ENCODE measurements around the gene OPA3.

The OPA3 gene

DNA sequence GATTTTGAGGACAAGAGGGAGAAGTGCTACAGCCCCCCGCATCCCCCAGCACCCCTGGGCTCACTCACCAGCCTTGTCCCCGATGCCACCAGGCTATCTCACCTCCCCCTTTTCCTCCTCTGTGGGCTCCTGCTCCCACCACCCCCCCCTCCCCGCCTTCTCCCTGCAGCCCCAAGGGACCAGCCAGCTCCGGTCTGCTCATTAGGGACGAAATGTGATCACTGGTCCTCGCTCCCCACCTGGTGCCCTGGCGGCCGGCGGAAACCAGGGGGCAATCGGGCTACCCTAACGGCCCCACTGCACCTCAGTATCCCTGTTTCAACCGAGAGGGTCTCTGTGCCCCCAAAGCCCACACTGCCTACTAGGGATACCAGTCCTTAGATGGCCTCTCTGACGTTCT lies 14.7 kb upstream of the OPA3 start:
- H3K79me2 ChIP-seq (ENCODE audit: insufficient read depth, low read length) = no peaks in the 10 kb centered on the region
- H3K4me3 ChIP-seq (ENCODE audit: low read depth, low read length, poor library complexity, severe bottlenecking) = no peak overlapping the region
- H3K36me3 ChIP-seq (ENCODE audit: insufficient read depth, low read length) = no peaks in the 10 kb centered on the region
- H3K4me1 ChIP-seq (ENCODE audit: insufficient read depth, low read length, severe bottlenecking) = no peaks in the 10 kb centered on the region
- H3K9me3 ChIP-seq (ENCODE audit: low read length) = no peaks in the 10 kb centered on the region
- H3K27me3 ChIP-seq (ENCODE audit: insufficient read depth, low read length) = 0 out of 2 replicates have a peak, but pooled peaks cover 3% of the 10 kb centered on the region
- no peaks in the 10 kb centered on the region for H4K20me1 ChIP-seq (ENCODE audit: insufficient read depth, low read length)
- TF ChIP-seq, protein P1, sequence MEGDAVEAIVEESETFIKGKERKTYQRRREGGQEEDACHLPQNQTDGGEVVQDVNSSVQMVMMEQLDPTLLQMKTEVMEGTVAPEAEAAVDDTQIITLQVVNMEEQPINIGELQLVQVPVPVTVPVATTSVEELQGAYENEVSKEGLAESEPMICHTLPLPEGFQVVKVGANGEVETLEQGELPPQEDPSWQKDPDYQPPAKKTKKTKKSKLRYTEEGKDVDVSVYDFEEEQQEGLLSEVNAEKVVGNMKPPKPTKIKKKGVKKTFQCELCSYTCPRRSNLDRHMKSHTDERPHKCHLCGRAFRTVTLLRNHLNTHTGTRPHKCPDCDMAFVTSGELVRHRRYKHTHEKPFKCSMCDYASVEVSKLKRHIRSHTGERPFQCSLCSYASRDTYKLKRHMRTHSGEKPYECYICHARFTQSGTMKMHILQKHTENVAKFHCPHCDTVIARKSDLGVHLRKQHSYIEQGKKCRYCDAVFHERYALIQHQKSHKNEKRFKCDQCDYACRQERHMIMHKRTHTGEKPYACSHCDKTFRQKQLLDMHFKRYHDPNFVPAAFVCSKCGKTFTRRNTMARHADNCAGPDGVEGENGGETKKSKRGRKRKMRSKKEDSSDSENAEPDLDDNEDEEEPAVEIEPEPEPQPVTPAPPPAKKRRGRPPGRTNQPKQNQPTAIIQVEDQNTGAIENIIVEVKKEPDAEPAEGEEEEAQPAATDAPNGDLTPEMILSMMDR (IDR thresholded peaks at IDR 0.05; ENCODE audit: low read length) = no peak
- no peak for TF ChIP-seq EZH2 (IDR thresholded peaks at IDR 0.05; ENCODE audit: borderline replicate concordance, low read length)
- no peak overlapping the region for H2AFZ ChIP-seq (ENCODE audit: low read length)
- H3K4me2 ChIP-seq (ENCODE audit: low read length) = no peak overlapping the region
- no peak overlapping the region for H3K27ac ChIP-seq (ENCODE audit: low read depth, low read length, poor library complexity, severe bottlenecking)
- H3K9ac ChIP-seq (ENCODE audit: low read length) = no peak overlapping the region
- H3F3A ChIP-seq (ENCODE audit: insufficient read depth, low read length) = no peaks in the 10 kb centered on the region
- H3K9me2 ChIP-seq (ENCODE audit: low read depth, low read length) = no peaks in the 10 kb centered on the region

DNA sequence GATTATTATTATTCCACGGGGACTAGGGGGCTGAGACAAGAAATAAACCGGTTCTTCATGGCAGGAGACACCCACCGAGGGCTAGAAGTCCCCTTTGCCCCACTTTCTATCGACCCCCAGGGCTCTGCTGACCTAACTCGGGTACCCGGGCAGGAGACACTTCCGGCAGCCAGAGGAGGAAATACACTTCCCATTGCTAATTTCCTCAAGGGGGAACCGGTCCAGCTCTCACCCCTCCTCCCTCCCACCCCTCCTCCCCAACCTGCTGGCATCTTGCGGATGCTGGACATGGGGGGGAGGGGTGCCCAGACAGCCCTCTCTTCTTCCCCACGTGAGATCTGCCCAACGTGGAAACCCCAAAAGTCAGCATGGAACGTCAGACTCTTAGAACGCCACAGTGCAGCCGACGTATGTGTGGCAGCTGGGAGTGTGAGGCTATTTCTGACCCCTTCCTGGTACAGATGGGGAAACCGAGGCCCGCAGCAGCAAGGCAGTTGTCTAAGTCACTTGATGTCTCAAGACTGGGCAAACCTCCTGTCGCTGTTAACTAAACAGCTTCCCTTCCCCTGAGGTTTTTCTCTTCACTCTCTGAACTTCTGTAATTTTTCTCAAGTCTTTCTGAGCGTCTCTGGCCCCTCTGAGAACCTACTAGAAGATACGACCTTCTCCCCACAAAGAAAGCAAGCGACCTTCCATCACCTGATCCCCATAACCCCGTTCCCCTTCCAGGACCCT lies 13.8 kb upstream of the OPA3 start:
- no peak overlapping the region for H3K4me3 ChIP-seq (ENCODE audit: low read depth, low read length, poor library complexity, severe bottlenecking)
- no peaks in the 10 kb centered on the region for H3K4me1 ChIP-seq (ENCODE audit: insufficient read depth, low read length, severe bottlenecking)
- H3F3A ChIP-seq (ENCODE audit: insufficient read depth, low read length) = no peaks in the 10 kb centered on the region
- 0 out of 2 replicates have a peak, but pooled peaks cover 3% of the 10 kb centered on the region for H3K27me3 ChIP-seq (ENCODE audit: insufficient read depth, low read length)
- H2AFZ ChIP-seq (ENCODE audit: low read length) = no peak overlapping the region
- H4K20me1 ChIP-seq (ENCODE audit: insufficient read depth, low read length) = no peaks in the 10 kb centered on the region
- H3K9me2 ChIP-seq (ENCODE audit: low read depth, low read length) = no peaks in the 10 kb centered on the region
- H3K27ac ChIP-seq (ENCODE audit: low read depth, low read length, poor library complexity, severe bottlenecking) = no peak overlapping the region
- H3K36me3 ChIP-seq (ENCODE audit: insufficient read depth, low read length) = no peaks in the 10 kb centered on the region
- no peak overlapping the region for H3K4me2 ChIP-seq (ENCODE audit: low read length)
- no peaks in the 10 kb centered on the region for H3K9me3 ChIP-seq (ENCODE audit: low read length)
- TF ChIP-seq, protein P1 (IDR thresholded peaks at IDR 0.05; ENCODE audit: low read length) = no peak
- TF ChIP-seq EZH2 (IDR thresholded peaks at IDR 0.05; ENCODE audit: borderline replicate concordance, low read length) = no peak
- H3K9ac ChIP-seq (ENCODE audit: low read length) = no peak overlapping the region
- no peaks in the 10 kb centered on the region for H3K79me2 ChIP-seq (ENCODE audit: insufficient read depth, low read length)

DNA sequence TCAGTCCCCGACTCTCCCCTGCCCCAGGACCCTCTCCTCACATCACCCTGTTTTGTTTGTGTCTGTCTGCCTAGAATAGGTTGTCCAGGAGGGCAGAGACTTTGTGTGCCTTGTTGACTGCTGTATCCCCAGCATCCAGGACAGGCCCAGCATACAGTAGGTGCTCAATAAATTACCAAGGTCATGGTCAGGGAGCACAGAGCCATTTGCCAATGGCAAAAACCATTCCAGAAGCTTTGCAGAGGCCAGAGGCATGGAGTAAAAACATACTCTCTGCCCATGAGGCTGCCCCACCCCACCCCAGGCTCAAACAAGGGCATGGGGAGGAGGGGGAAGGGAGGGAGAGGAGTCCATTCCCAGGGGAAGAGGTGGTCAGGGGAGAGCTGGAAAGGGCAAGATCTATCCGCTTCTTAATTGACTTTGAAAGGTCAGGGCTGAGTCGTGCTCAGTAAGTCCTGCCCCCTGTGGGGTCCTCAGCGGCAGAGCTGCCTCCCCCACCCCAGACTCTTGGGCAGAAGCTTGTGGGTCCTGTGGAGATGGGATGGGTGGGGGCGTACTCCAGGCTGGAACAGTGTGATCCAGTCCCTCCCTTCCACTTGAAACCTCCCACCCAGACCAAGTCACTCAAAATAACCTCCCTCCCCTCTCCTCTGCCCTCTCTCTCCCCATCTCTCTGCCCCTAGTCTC lies 13.0 kb upstream of the OPA3 start:
- H3K4me2 ChIP-seq (ENCODE audit: low read length) = no peak overlapping the region
- TF ChIP-seq EZH2 (IDR thresholded peaks at IDR 0.05; ENCODE audit: borderline replicate concordance, low read length) = no peak
- TF ChIP-seq, protein P1 (IDR thresholded peaks at IDR 0.05; ENCODE audit: low read length) = no peak
- no peak overlapping the region for H3K4me3 ChIP-seq (ENCODE audit: low read depth, low read length, poor library complexity, severe bottlenecking)

More for the DNA sequence above, 13.0 kb upstream of the OPA3 start:
- H4K20me1 ChIP-seq (ENCODE audit: insufficient read depth, low read length) = no peaks in the 10 kb centered on the region
- 0 out of 2 replicates have a peak, but pooled peaks cover 3% of the 10 kb centered on the region for H3K27me3 ChIP-seq (ENCODE audit: insufficient read depth, low read length)
- no peaks in the 10 kb centered on the region for H3F3A ChIP-seq (ENCODE audit: insufficient read depth, low read length)
- no peak overlapping the region for H3K9ac ChIP-seq (ENCODE audit: low read length)
- H3K9me3 ChIP-seq (ENCODE audit: low read length) = no peaks in the 10 kb centered on the region
- H3K27ac ChIP-seq (ENCODE audit: low read depth, low read length, poor library complexity, severe bottlenecking) = no peak overlapping the region
- no peak overlapping the region for H2AFZ ChIP-seq (ENCODE audit: low read length)
- H3K36me3 ChIP-seq (ENCODE audit: insufficient read depth, low read length) = no peaks in the 10 kb centered on the region
- H3K9me2 ChIP-seq (ENCODE audit: low read depth, low read length) = no peaks in the 10 kb centered on the region
- no peaks in the 10 kb centered on the region for H3K79me2 ChIP-seq (ENCODE audit: insufficient read depth, low read length)
- H3K4me1 ChIP-seq (ENCODE audit: insufficient read depth, low read length, severe bottlenecking) = no peaks in the 10 kb centered on the region

Data from OCI-LY1 (cell line).